K562 (cell line): ENCODE results near the gene NUF2. TPM values are rescaled to one million over a fixed set of nuclear protein-coding genes. Genes with fewer than 3 reads are reported as not detected.

ENCODE experiments used
- CHD4 ChIP-seq: fragments of 200-600 bp; sonication (generic); IDR thresholded peaks from 3 replicates; pipeline ENCODE4 v1.6.1; 2012; ENCODE audit warnings: low read depth, mild to moderate bottlenecking, mixed read lengths, low read length, inconsistent platforms; ENCODE audit not compliant: insufficient read depth, insufficient replicate concordance, poor library complexity, severe bottlenecking
- DDX20 ChIP-seq: fragments of 450-650 bp; IDR thresholded peaks from 2 replicates; pipeline ENCODE4 v1.6.1; 2016; ENCODE audit warnings: missing genetic modification characterization, low read depth, mild to moderate bottlenecking, missing compliant biosample characterization, moderate library complexity
- NFRKB ChIP-seq: fragments of 450-650 bp; IDR thresholded peaks from 2 replicates; pipeline ENCODE4 v1.6.1; 2016; ENCODE audit warnings: low read depth
- NFYB ChIP-seq: IDR thresholded peaks from 2 replicates; pipeline ENCODE4 v1.6.1; 2011; ENCODE audit warnings: mild to moderate bottlenecking, moderate library complexity; ENCODE audit not compliant: insufficient read length; ENCODE audit errors: extremely low read depth
- PRPF4 ChIP-seq: fragments of 200-400 bp; formaldehyde crosslinking; IDR thresholded peaks from one replicate; pipeline ENCODE4 v1.6.1; 2017; ENCODE audit warnings: low read length, low read depth, mild to moderate bottlenecking; ENCODE audit not compliant: insufficient read depth, poor library complexity, severe bottlenecking
- RBBP5 ChIP-seq: fragments of 200-600 bp; sonication (generic); IDR thresholded peaks from 2 replicates; pipeline ENCODE4 v1.6.1; 2012; ENCODE audit warnings: borderline replicate concordance, mild to moderate bottlenecking, low read length, control low read depth, inconsistent platforms; ENCODE audit not compliant: insufficient read depth, poor library complexity, severe bottlenecking
- SIRT6 ChIP-seq: IDR thresholded peaks from one replicate; pipeline ENCODE4 v1.6.1; 2012; ENCODE audit warnings: low read depth, mild to moderate bottlenecking, control low read depth, inconsistent platforms, low read length, moderate library complexity
- TAF15 ChIP-seq: fragments of 200-400 bp; formaldehyde crosslinking; IDR thresholded peaks from 2 replicates; pipeline ENCODE4 v1.6.1; 2017; ENCODE audit warnings: mild to moderate bottlenecking, low read depth, low read length, moderate library complexity
- TEAD4 ChIP-seq, 2 experiments: sonication (generic) in 1 of 2; formaldehyde crosslinking in 1 of 2; IDR thresholded peaks; 2 replicates each; pipeline versions ENCODE4 v1.6.1 to v1.8.0; 2012 to 2022; ENCODE audit warnings: borderline replicate concordance in 1 of 2, inconsistent platforms in 1 of 2, low read length in 1 of 2, mild to moderate bottlenecking in 1 of 2, missing genetic modification reagents in 1 of 2
- TRIM24 ChIP-seq, 2 experiments: fragments of 450-650 bp; IDR thresholded peaks; 2 replicates each; pipeline ENCODE4 v1.6.1; 2016
- ZFP91 ChIP-seq: sonication (generic); formaldehyde crosslinking; IDR thresholded peaks from 2 replicates; pipeline ENCODE4 v1.8.0; 2022; ENCODE audit warnings: mild to moderate bottlenecking, missing genetic modification reagents
- ZNF551 ChIP-seq: fragments of 250-450 bp; sonication (Bioruptor Pico); IDR thresholded peaks from 2 replicates; pipeline ENCODE4 v1.5.0; 2021; ENCODE audit warnings: mild to moderate bottlenecking, moderate library complexity
- ZNF644 ChIP-seq: fragments of 200-800 bp; sonication (Bioruptor generic); IDR thresholded peaks from 2 replicates; pipeline ENCODE4 v1.6.1; 2016; ENCODE audit warnings: low read depth, missing genetic modification characterization, missing compliant biosample characterization
- ZZZ3 ChIP-seq: fragments of 450-650 bp; IDR thresholded peaks from 2 replicates; pipeline ENCODE4 v1.6.1; 2016; ENCODE audit warnings: antibody characterized with exemption, mild to moderate bottlenecking, moderate library complexity
- polyA plus RNA-seq, 8 experiments: library from polyadenylated mRNA; depleted of rRNA in 4 of 8; stranded (reverse) in 5 of 8; unstranded in 3 of 8; fragments of >200 nt; fragmentation: Nextera tagmentation in 2 of 8; fragmentation: Illumina TruSeq in 1 of 8; extraction: Ambion mirVana in 2 of 8; extraction: Trizol in 1 of 8; gene quantifications; 2 replicates each; pipeline versions ENCODE4 v1.2.1 to v1.2.3, GENCODE V29; 2011 to 2014; ENCODE audit warnings: inconsistent platforms in 1 of 8, missing spikeins in 1 of 8
- total RNA-seq, 7 experiments: library from RNA; depleted of rRNA in 6 of 7; stranded (reverse); fragments of >200 nt in 6 of 7; fragmentation: Illumina TruSeq in 2 of 7; extraction: Trizol in 2 of 7; gene quantifications; 2 replicates each; pipeline versions ENCODE4 v1.2.1 to v1.2.3, GENCODE V29; 2011 to 2021; ENCODE audit warnings: low replicate concordance in 1 of 7
- TF ChIP-seq, protein P1 (sequence below): fragments of 450-650 bp; formaldehyde crosslinking; conservative IDR thresholded peaks from 2 replicates; pipeline ENCODE4 v1.4.0; 2022; ENCODE audit warnings: mild to moderate bottlenecking, missing genetic modification characterization
- TF ChIP-seq, protein P2 (sequence below), 2 experiments: fragments of 450-650 bp; IDR thresholded peaks; 2 replicates each; pipeline ENCODE4 v1.6.1; 2016

Gene NUF2
- total and polyA plus RNA-seq, 9 of the 15 experiments (the other 6 are each of a cell fraction or from before 2014, with no cell fraction given) = 42.5 to 90.0 (median 60.3) TPM

- TF ChIP-seq, protein P1, sequence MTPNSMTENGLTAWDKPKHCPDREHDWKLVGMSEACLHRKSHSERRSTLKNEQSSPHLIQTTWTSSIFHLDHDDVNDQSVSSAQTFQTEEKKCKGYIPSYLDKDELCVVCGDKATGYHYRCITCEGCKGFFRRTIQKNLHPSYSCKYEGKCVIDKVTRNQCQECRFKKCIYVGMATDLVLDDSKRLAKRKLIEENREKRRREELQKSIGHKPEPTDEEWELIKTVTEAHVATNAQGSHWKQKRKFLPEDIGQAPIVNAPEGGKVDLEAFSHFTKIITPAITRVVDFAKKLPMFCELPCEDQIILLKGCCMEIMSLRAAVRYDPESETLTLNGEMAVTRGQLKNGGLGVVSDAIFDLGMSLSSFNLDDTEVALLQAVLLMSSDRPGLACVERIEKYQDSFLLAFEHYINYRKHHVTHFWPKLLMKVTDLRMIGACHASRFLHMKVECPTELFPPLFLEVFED (CRISPR knock-in tag) = peak; percentile 90
- TF ChIP-seq, protein P2, sequence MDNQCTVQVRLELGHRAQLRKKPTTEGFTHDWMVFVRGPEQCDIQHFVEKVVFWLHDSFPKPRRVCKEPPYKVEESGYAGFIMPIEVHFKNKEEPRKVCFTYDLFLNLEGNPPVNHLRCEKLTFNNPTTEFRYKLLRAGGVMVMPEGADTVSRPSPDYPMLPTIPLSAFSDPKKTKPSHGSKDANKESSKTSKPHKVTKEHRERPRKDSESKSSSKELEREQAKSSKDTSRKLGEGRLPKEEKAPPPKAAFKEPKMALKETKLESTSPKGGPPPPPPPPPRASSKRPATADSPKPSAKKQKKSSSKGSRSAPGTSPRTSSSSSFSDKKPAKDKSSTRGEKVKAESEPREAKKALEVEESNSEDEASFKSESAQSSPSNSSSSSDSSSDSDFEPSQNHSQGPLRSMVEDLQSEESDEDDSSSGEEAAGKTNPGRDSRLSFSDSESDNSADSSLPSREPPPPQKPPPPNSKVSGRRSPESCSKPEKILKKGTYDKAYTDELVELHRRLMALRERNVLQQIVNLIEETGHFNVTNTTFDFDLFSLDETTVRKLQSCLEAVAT (IDR thresholded peaks at IDR 0.05) = peak; percentile 47 to 94; a peak in 3 of 4 replicates
- TF ChIP-seq TAF15 (no peak), ZZZ3 (peak; percentile 88), NFYB (no peak), DDX20 (tag) (no peak), ZFP91 (peak; percentile 76; the same call in 1 of the 2 replicates), ZNF644 (no peak; the same call in 1 of the 2 replicates), NFRKB (peak; percentile 78; the same call in 1 of the 2 replicates), ZNF551 (CRISPR knock-in tag) (no peak), CHD4 (no peak), SIRT6 (no peak), TEAD4 (IDR thresholded peaks at IDR 0.05; ENCODE audit: low read length) (peak; percentile 60; the same call in 1 of the 2 replicates), TEAD4 (CRISPR knock-in tag; IDR thresholded peaks at IDR 0.05; ENCODE audit: borderline replicate concordance) (no peak), RBBP5 (peak; percentile 97), TRIM24 (IDR thresholded peaks at IDR 0.05) (peak; percentile 49 to 100; a peak in 3 of 4 replicates), PRPF4 (no peak)
Observed at GRCh38 chr1:163321311-163322305, at the start of gene NUF2 (continued).
